HG02571 (cell line): ENCODE measurements around the gene WLS.
"Not testable (repeated sequence)": the region's sequence is repeated elsewhere in the genome, so short reads cannot be mapped to it uniquely, and the experiment has no call there.

ENCODE experiments used
- ATAC-seq: cut with Tn5 transposase; IDR thresholded peaks from one replicate; pipeline ENCODE4 v1.9.1; 2021; ENCODE audit warnings: mild to moderate bottlenecking, moderate library complexity; ENCODE audit not compliant: unreplicated experiment

Gene WLS

GRCh38 chr1:68171795-68172194, 60.5 kb downstream of the WLS start:
- not testable (repeated sequence) for ATAC-seq

- ATAC-seq = no peak
These were observed 63.7 kb downstream of the WLS start for GRCh38 chr1:68168545-68169171.

- no peak for ATAC-seq
These were observed 65.1 kb downstream of the WLS start for GRCh38 chr1:68167211-68167610.

- ATAC-seq = no peak
These were observed 66.0 kb downstream of the WLS start for GRCh38 chr1:68166348-68166747.

- no peak for ATAC-seq
These were observed 66.7 kb downstream of the WLS start for GRCh38 chr1:68165665-68166064.

GRCh38 chr1:68164918-68165317, 67.4 kb downstream of the WLS start:
- ATAC-seq = no peak

GRCh38 chr1:68163220-68163619, 69.1 kb downstream of the WLS start:
- no peak for ATAC-seq

- no peak for ATAC-seq
These were observed 69.6 kb downstream of the WLS start for GRCh38 chr1:68162761-68163160.

GRCh38 chr1:68161672-68162071, 70.7 kb downstream of the WLS start:
- ATAC-seq = not testable (repeated sequence)

GRCh38 chr1:68160935-68161334, 71.4 kb downstream of the WLS start:
- ATAC-seq = peak; percentile 79

- no peak for ATAC-seq
These were observed 72.3 kb downstream of the WLS start for GRCh38 chr1:68160021-68160420.

- ATAC-seq = no peak
These were observed 73.5 kb downstream of the WLS start for GRCh38 chr1:68158837-68159236.

GRCh38 chr1:68157416-68157815, 74.9 kb downstream of the WLS start:
- no peak for ATAC-seq

GRCh38 chr1:68151690-68152089, 80.6 kb downstream of the WLS start:
- ATAC-seq = no peak

GRCh38 chr1:68149907-68150306, 82.4 kb downstream of the WLS start:
- no peak for ATAC-seq

- no peak for ATAC-seq
These were observed 83.1 kb downstream of the WLS start for GRCh38 chr1:68149110-68149798.

- no peak for ATAC-seq
These were observed 83.7 kb downstream of the WLS start for GRCh38 chr1:68148631-68149030.

- ATAC-seq = no peak
These were observed 84.7 kb downstream of the WLS start for GRCh38 chr1:68147534-68148171.

- no peak for ATAC-seq
These were observed 86.8 kb downstream of the WLS start for GRCh38 chr1:68145418-68146126.

GRCh38 chr1:68144856-68145255, 87.5 kb downstream of the WLS start:
- no peak for ATAC-seq

GRCh38 chr1:68143633-68144032, 88.7 kb downstream of the WLS start:
- no peak for ATAC-seq

- ATAC-seq = no peak
These were observed 89.9 kb downstream of the WLS start for GRCh38 chr1:68142461-68142860.
